Kidney (tissue), 14 donors: ENCODE results near the gene ABCA1. TPM values are rescaled to one million over a fixed set of nuclear protein-coding genes. Genes with fewer than 3 reads are reported as not detected.

Experiments used
- DNase-seq, 5 donors: peaks; one replicate each; pipeline ENCODE4 v3.0.0-alpha.2; 2013 to 2020
- FAIRE-seq: peaks from 2 replicates; lab custom pipeline; 2012; peaks lifted over from hg19 to GRCh38; lab: Jason Lieb, UNC
- H3K27ac ChIP-seq, 2 donors: one replicate each; pipeline ENCODE4 v1.7.0; 2013; ENCODE audit warnings: low read depth in 2 of 2, low read length in 2 of 2, inconsistent platforms in 1 of 2
- H3K27me3 ChIP-seq: one replicate; pipeline ENCODE4 v1.7.1; 2013; ENCODE audit warnings: low read length, inconsistent platforms; ENCODE audit not compliant: control insufficient read depth, insufficient read depth
- H3K36me3 ChIP-seq, 3 donors: one replicate each; pipeline versions ENCODE4 v1.7.0 to v1.7.1; 2013; ENCODE audit warnings: low read length in 3 of 3, control low read depth in 1 of 3, inconsistent platforms in 1 of 3; ENCODE audit not compliant: insufficient read depth in 3 of 3, control insufficient read depth in 2 of 3
- H3K4me1 ChIP-seq, 3 donors: one replicate each; pipeline versions ENCODE4 v1.7.0 to v1.7.1; 2013; ENCODE audit warnings: low read length in 3 of 3, inconsistent platforms in 1 of 3, low read depth in 1 of 3; ENCODE audit not compliant: control insufficient read depth in 2 of 3, insufficient read depth in 2 of 3
- H3K4me3 ChIP-seq, 3 donors: one replicate each; pipeline versions ENCODE4 v1.7.0 to v1.8.1; 2013; ENCODE audit warnings: low read length in 3 of 3, control low read depth in 1 of 3, inconsistent platforms in 1 of 3
- H3K9ac ChIP-seq, 3 donors: one replicate each; pipeline versions ENCODE4 v1.7.0 to v1.7.1; 2013; ENCODE audit warnings: low read length in 3 of 3, control low read depth in 1 of 3, inconsistent platforms in 1 of 3
- H3K9me3 ChIP-seq, 3 donors: one replicate each; pipeline versions ENCODE4 v1.7.0 to v1.7.1; 2013; ENCODE audit warnings: low read length in 3 of 3, control low read depth in 1 of 3, inconsistent platforms in 1 of 3; ENCODE audit not compliant: control insufficient read depth in 2 of 3, insufficient read depth in 1 of 3
- CTCF ChIP-seq: IDR thresholded peaks from 3 replicates; pipeline ENCODE4 v1.5.1; 2012; ENCODE audit warnings: mild to moderate bottlenecking, moderate library complexity, borderline replicate concordance; ENCODE audit not compliant: insufficient read depth; ENCODE audit errors: extremely low read depth
- intact Hi-C: fragments of 100-400 bp; cut with DNase I; formaldehyde crosslinking; loops from one replicate; pipeline ENCODE4 v1.11.1; 2022
- polyA plus RNA-seq: library from polyadenylated mRNA; stranded (reverse); fragments of 350-450 nt; fragmentation: Illumina TruSeq; extraction: RNeasy Lipid Tissue Mini Kit (QIAGEN cat#74804); gene quantifications from one replicate; pipeline ENCODE4 v1.2.3, GENCODE V29; 2014; ENCODE audit warnings: low read depth, low replicate concordance; ENCODE audit not compliant: insufficient read depth
- total RNA-seq: library from RNA; stranded (reverse); fragmentation: NEBNext Ultra II Directional; extraction: Animal tissue kit (Norgen Biotek cat#: 25700); gene quantifications from one replicate; pipeline ENCODE4 v1.2.1, GENCODE V29; 2021
- donor health status: control.
- donor health status: control.
- donor health status: control.
- donor health status: control.
- donor health status: control.
- donor health status: DM: yes; HTN: yes; CAD: no.
- donor health status: Normal renal cell carcinoma (clear cell type).

ABCA1 gene
- total and polyA plus RNA-seq, 2 donors from 2014 or later, result 1.4 to 26.1 TPM

GRCh38 chr9:104748359-104749031 lies 179.5 kb downstream of the ABCA1 start:
- peak in 2 of 5 donors; percentile 58 to 63 for DNase-seq
- intact Hi-C loops, result no loop called here
- peak overlapping the region; percentile 89 to 92 for H3K27ac ChIP-seq

GRCh38 chr9:104747565-104748358 lies 180.2 kb downstream of the ABCA1 start, which contains the start of gene NIPSNAP3A:
NIPSNAP3A (plus strand) TSS chr9:104747683; CDS start chr9:104747793, 110 bp downstream.
- Histone ChIP-seq H3K27me3 (no peaks in the 10 kb centered on the region), H3K4me3 (peak within 1 kb of the TSS; percentile 80 to 98 (median 87)), H3K9ac (peak within 1 kb of the TSS; percentile 76 to 90 (median 82)), H3K27ac (peak within 1 kb of the TSS; percentile 89 to 92), H3K36me3 (peaks cover 0 to 5% (median 0%) of the 10 kb centered on the region in 3 donors), H3K4me1 (peaks cover 3 to 7% (median 4%) of the 10 kb centered on the region in 3 donors), H3K9me3 (no peaks in the 10 kb centered on the region)
- intact Hi-C loops, result no loop called here
- FAIRE-seq (no peak), DNase-seq (peak; percentile 91 to 95 (median 94))
- no peak for TF ChIP-seq CTCF

More at GRCh38 chr9:104748359-104749031, 179.5 kb downstream of the ABCA1 start:
- H3K4me3 ChIP-seq, result peak overlapping the region; percentile 80 to 98 (median 87)
- no peaks in the 10 kb centered on the region for H3K27me3 ChIP-seq
- no peak for FAIRE-seq
- no peaks in the 10 kb centered on the region for H3K9me3 ChIP-seq
- H3K4me1 ChIP-seq, result peaks cover 3 to 7% (median 4%) of the 10 kb centered on the region in 3 donors
- H3K36me3 ChIP-seq, result peaks cover 0 to 5% (median 0%) of the 10 kb centered on the region in 3 donors
- peak overlapping the region; percentile 50 to 90 (median 82) for H3K9ac ChIP-seq
- no peak for TF ChIP-seq CTCF

GRCh38 chr9:104747245-104747564 lies 180.8 kb downstream of the ABCA1 start:
- no peak for DNase-seq

More at GRCh38 chr9:104747245-104747564, 180.8 kb downstream of the ABCA1 start:
- H3K36me3 ChIP-seq, result peaks cover 0 to 3% (median 0%) of the 10 kb centered on the region in 3 donors
- H3K9ac ChIP-seq, result peak overlapping the region; percentile 76 to 90 (median 82)
- intact Hi-C loops, result no loop called here
- peak overlapping the region; percentile 80 to 98 (median 87) for H3K4me3 ChIP-seq
- no peak for TF ChIP-seq CTCF
- FAIRE-seq, result no peak
- no peaks in the 10 kb centered on the region for H3K27me3 ChIP-seq
- H3K27ac ChIP-seq, result peak overlapping the region; percentile 34 to 89
- peaks cover 3 to 7% (median 4%) of the 10 kb centered on the region in 3 donors for H3K4me1 ChIP-seq
- H3K9me3 ChIP-seq, result no peaks in the 10 kb centered on the region
